ENCODE measurements around the gene ROBO1. TPM values are rescaled to one million over a fixed set of nuclear protein-coding genes. Genes with fewer than 3 reads are reported as not detected.

ROBO1 gene
- total and polyA plus RNA-seq, 4 donors: 1.0 to 30.3 (median 3.9) TPM

DNA sequence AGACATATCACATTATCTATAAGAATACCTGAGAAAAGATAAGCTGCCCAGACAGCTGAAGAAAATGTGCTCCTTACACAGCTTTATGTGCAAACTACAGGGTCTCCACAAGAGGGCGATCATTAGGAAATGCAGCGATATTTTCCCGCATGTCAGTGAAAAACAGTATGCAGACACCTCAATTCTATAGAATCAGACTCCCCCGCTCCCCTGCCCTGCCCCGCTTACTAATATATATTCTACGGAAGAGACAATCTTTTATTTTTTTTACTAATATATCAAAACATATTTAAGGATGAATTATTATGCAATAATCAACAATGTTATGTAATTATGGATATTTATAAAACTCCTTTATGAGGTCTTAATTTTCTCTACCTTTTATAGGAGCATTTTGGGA is 681.3 kb downstream of the ROBO1 start:
- Histone ChIP-seq H3K4me1 (ENCODE audit: control insufficient read depth in 4 of 4, insufficient read depth in 4 of 4, low read length in 3 of 4) (no peaks in the 10 kb centered on the region), H3K36me3 (ENCODE audit: control insufficient read depth in 4 of 4, insufficient read depth in 3 of 4, low read depth in 1 of 4, low read length in 3 of 4) (no peaks in the 10 kb centered on the region), H3K27me3 (ENCODE audit: control insufficient read depth in 4 of 4, insufficient read depth in 4 of 4, low read length in 3 of 4) (no peaks in the 10 kb centered on the region), H3K27ac (ENCODE audit: low read depth in 1 of 2, low read length in 2 of 2) (no peak overlapping the region), H3K9me3 (ENCODE audit: control insufficient read depth in 4 of 4, low read length in 3 of 4) (no peaks in the 10 kb centered on the region), H3K9ac (ENCODE audit: low read depth in 1 of 2, low read length in 2 of 2) (no peak overlapping the region), H3K4me3 (ENCODE audit: low read depth in 1 of 3, low read length in 3 of 3) (no peak overlapping the region)
- 5% methylated on average over 6 of the region's 6 CpGs for WGBS
- DNase-seq (ENCODE audit: low spot score): no peak
- TF ChIP-seq, protein P1, sequence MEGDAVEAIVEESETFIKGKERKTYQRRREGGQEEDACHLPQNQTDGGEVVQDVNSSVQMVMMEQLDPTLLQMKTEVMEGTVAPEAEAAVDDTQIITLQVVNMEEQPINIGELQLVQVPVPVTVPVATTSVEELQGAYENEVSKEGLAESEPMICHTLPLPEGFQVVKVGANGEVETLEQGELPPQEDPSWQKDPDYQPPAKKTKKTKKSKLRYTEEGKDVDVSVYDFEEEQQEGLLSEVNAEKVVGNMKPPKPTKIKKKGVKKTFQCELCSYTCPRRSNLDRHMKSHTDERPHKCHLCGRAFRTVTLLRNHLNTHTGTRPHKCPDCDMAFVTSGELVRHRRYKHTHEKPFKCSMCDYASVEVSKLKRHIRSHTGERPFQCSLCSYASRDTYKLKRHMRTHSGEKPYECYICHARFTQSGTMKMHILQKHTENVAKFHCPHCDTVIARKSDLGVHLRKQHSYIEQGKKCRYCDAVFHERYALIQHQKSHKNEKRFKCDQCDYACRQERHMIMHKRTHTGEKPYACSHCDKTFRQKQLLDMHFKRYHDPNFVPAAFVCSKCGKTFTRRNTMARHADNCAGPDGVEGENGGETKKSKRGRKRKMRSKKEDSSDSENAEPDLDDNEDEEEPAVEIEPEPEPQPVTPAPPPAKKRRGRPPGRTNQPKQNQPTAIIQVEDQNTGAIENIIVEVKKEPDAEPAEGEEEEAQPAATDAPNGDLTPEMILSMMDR (IDR thresholded peaks at IDR 0.05; ENCODE audit: low read depth, low read length, missing input control): peak; percentile 73
- TF ChIP-seq JUND (IDR thresholded peaks at IDR 0.05) (no peak), RAD21 (IDR thresholded peaks at IDR 0.05) (peak; percentile 77 to 85), GABPA (IDR thresholded peaks at IDR 0.05 in 1 of 2, conservative IDR thresholded peaks at IDR 0.05 in 1 of 2) (no peak), HNF4A (conservative IDR thresholded peaks at IDR 0.05) (no peak)
- TF ChIP-seq, protein P2, sequence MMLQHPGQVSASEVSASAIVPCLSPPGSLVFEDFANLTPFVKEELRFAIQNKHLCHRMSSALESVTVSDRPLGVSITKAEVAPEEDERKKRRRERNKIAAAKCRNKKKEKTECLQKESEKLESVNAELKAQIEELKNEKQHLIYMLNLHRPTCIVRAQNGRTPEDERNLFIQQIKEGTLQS (IDR thresholded peaks at IDR 0.05): no peak
- TF ChIP-seq, protein P3, sequence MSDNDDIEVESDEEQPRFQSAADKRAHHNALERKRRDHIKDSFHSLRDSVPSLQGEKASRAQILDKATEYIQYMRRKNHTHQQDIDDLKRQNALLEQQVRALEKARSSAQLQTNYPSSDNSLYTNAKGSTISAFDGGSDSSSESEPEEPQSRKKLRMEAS (IDR thresholded peaks at IDR 0.05): no peak
- TF ChIP-seq, protein P4, sequence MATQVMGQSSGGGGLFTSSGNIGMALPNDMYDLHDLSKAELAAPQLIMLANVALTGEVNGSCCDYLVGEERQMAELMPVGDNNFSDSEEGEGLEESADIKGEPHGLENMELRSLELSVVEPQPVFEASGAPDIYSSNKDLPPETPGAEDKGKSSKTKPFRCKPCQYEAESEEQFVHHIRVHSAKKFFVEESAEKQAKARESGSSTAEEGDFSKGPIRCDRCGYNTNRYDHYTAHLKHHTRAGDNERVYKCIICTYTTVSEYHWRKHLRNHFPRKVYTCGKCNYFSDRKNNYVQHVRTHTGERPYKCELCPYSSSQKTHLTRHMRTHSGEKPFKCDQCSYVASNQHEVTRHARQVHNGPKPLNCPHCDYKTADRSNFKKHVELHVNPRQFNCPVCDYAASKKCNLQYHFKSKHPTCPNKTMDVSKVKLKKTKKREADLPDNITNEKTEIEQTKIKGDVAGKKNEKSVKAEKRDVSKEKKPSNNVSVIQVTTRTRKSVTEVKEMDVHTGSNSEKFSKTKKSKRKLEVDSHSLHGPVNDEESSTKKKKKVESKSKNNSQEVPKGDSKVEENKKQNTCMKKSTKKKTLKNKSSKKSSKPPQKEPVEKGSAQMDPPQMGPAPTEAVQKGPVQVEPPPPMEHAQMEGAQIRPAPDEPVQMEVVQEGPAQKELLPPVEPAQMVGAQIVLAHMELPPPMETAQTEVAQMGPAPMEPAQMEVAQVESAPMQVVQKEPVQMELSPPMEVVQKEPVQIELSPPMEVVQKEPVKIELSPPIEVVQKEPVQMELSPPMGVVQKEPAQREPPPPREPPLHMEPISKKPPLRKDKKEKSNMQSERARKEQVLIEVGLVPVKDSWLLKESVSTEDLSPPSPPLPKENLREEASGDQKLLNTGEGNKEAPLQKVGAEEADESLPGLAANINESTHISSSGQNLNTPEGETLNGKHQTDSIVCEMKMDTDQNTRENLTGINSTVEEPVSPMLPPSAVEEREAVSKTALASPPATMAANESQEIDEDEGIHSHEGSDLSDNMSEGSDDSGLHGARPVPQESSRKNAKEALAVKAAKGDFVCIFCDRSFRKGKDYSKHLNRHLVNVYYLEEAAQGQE (IDR thresholded peaks at IDR 0.05): no peak

DNA sequence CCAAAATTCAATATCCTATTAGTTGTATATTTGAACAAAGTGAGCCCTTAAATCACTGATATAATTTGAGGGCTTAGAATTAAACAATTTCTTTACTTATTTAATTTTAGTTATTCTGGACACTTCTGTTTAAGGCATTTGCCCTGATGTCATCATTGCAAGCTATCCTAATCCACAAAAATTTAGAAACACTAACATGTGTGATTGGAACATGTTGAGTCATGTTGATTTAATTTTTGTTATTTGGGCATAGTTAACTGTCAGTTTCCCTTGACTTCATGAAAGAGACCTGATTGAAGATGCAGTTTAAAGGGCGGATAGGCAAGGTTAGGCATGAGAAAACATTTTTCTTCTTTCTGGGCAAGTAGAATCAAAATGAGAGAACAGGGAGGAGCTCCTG is 682.6 kb downstream of the ROBO1 start:
- Histone ChIP-seq H3K9ac (ENCODE audit: low read depth in 1 of 2, low read length in 2 of 2) (no peak overlapping the region), H3K27ac (ENCODE audit: low read depth in 1 of 2, low read length in 2 of 2) (no peak overlapping the region), H3K36me3 (ENCODE audit: control insufficient read depth in 4 of 4, insufficient read depth in 3 of 4, low read depth in 1 of 4, low read length in 3 of 4) (no peaks in the 10 kb centered on the region), H3K9me3 (ENCODE audit: control insufficient read depth in 4 of 4, low read length in 3 of 4) (no peaks in the 10 kb centered on the region), H3K27me3 (ENCODE audit: control insufficient read depth in 4 of 4, insufficient read depth in 4 of 4, low read length in 3 of 4) (no peaks in the 10 kb centered on the region), H3K4me1 (ENCODE audit: control insufficient read depth in 4 of 4, insufficient read depth in 4 of 4, low read length in 3 of 4) (no peaks in the 10 kb centered on the region), H3K4me3 (ENCODE audit: low read depth in 1 of 3, low read length in 3 of 3) (no peak overlapping the region)
- no peak for DNase-seq (ENCODE audit: low spot score)
- WGBS: 84% methylated on average over 1 of the region's 1 CpG
- TF ChIP-seq, protein P3 (IDR thresholded peaks at IDR 0.05): no peak
- no peak for TF ChIP-seq FOXA2 (IDR thresholded peaks at IDR 0.05)
- TF ChIP-seq, protein P5, sequence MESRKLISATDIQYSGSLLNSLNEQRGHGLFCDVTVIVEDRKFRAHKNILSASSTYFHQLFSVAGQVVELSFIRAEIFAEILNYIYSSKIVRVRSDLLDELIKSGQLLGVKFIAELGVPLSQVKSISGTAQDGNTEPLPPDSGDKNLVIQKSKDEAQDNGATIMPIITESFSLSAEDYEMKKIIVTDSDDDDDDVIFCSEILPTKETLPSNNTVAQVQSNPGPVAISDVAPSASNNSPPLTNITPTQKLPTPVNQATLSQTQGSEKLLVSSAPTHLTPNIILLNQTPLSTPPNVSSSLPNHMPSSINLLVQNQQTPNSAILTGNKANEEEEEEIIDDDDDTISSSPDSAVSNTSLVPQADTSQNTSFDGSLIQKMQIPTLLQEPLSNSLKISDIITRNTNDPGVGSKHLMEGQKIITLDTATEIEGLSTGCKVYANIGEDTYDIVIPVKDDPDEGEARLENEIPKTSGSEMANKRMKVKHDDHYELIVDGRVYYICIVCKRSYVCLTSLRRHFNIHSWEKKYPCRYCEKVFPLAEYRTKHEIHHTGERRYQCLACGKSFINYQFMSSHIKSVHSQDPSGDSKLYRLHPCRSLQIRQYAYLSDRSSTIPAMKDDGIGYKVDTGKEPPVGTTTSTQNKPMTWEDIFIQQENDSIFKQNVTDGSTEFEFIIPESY (IDR thresholded peaks at IDR 0.05): no peak
- no peak for TF ChIP-seq EGR1 (IDR thresholded peaks at IDR 0.05; ENCODE audit: low read depth in 2 of 2)
- no peak for TF ChIP-seq JUND (IDR thresholded peaks at IDR 0.05)
- TF ChIP-seq TAF1 (conservative IDR thresholded peaks at IDR 0.05): no peak
- no peak for TF ChIP-seq SP1 (IDR thresholded peaks at IDR 0.05)
- TF ChIP-seq RXRA (IDR thresholded peaks at IDR 0.05): no peak
- TF ChIP-seq, protein P1 (IDR thresholded peaks at IDR 0.05; ENCODE audit: low read depth, low read length, missing input control): no peak
- no peak for TF ChIP-seq YY1 (IDR thresholded peaks at IDR 0.05)
- no peak for TF ChIP-seq RAD21 (IDR thresholded peaks at IDR 0.05)
- no peak for TF ChIP-seq GABPA (IDR thresholded peaks at IDR 0.05 in 1 of 2, conservative IDR thresholded peaks at IDR 0.05 in 1 of 2)
- no peak for TF ChIP-seq NR2F2 (IDR thresholded peaks at IDR 0.05)
- no peak for TF ChIP-seq FOXA1 (IDR thresholded peaks at IDR 0.05)
- TF ChIP-seq HNF4A (conservative IDR thresholded peaks at IDR 0.05): no peak
- TF ChIP-seq, protein P2 (IDR thresholded peaks at IDR 0.05): no peak
- no peak for TF ChIP-seq HNF4G (IDR thresholded peaks at IDR 0.05)
